GM12878 (cell line): Measurements from ENCODE around the gene AXDND1. TPM values are rescaled to one million over a fixed set of nuclear protein-coding genes. Genes with fewer than 3 reads are reported as not detected.

ENCODE experiments used
- ATAC-seq: fragments of 200-7000 bp; cut with Tn5 transposase; 3 replicates; pipeline ENCODE4 v1.9.1; 2020; ENCODE audit warnings: mild to moderate bottlenecking, moderate library complexity
- BruUV-seq: library from RNA; stranded (reverse); fragments of 400-500 nt; replicated peaks from 2 replicates; lab custom pipeline; 2021; lab: Mats Ljungman, UMichigan
- CTCF ChIA-PET: fragments of 300-600 bp; sonication (Branson Sonifier 250); formaldehyde crosslinking; extraction: SDS; loops from one replicate; lab custom pipeline; 2021; ENCODE audit warnings: inconsistent platforms; lab: Yijun Ruan, JAX
- POLR2A ChIA-PET: fragments of 350-600 bp; formaldehyde crosslinking; extraction: SDS; loops from one replicate; lab custom pipeline; 2021; ENCODE audit warnings: inconsistent platforms; lab: Charles Lee
- RAD21 ChIA-PET: fragments of 300-600 bp; sonication (Branson Sonifier 250); formaldehyde crosslinking; loops from one replicate; lab custom pipeline; 2023; ENCODE audit warnings: antibody characterized with exemption; ENCODE audit not compliant: unreplicated experiment; lab: Charles Lee
- SMC1A ChIA-PET: fragments of 300-600 bp; sonication (Branson Sonifier 250); formaldehyde crosslinking; loops from one replicate; lab custom pipeline; 2023; ENCODE audit not compliant: unreplicated experiment, uncharacterized antibody; lab: Charles Lee
- DNase-seq: peaks from one replicate; pipeline ENCODE4 v3.0.0-alpha.2; 2011; ENCODE audit warnings: low read depth, low spot score
- FAIRE-seq: peaks from 3 replicates; lab custom pipeline; 2011; peaks lifted over from hg19 to GRCh38; lab: Jason Lieb, UNC
- H2AFZ ChIP-seq: 2 replicates; pipeline ENCODE4 v1.6.0; 2011; ENCODE audit warnings: low read depth, low read length, control low read depth; ENCODE audit not compliant: control insufficient read depth
- H3K27ac ChIP-seq: 2 replicates; pipeline ENCODE4 v1.5.1; 2011; ENCODE audit warnings: control low read depth; ENCODE audit not compliant: control insufficient read depth, insufficient read depth
- H3K27me3 ChIP-seq, 2 experiments: replicated peaks in 1 of 2; 2 replicates each; pipeline versions ENCODE4 v1.6.0 to v1.6.1; 2011; ENCODE audit warnings: low read length in 1 of 2; ENCODE audit not compliant: control insufficient read depth in 2 of 2, insufficient read depth in 2 of 2
- H3K36me3 ChIP-seq, 2 experiments: 2 replicates each; pipeline ENCODE4 v1.5.1; 2011; ENCODE audit warnings: low read length in 1 of 2; ENCODE audit not compliant: control insufficient read depth in 2 of 2, insufficient read depth in 2 of 2
- H3K4me1 ChIP-seq: 2 replicates; pipeline ENCODE4 v1.6.1; 2011; ENCODE audit warnings: mild to moderate bottlenecking, low read length, moderate library complexity, mixed read lengths; ENCODE audit not compliant: control insufficient read depth, insufficient read depth
- H3K4me2 ChIP-seq: 2 replicates; pipeline ENCODE4 v1.6.0; 2011; ENCODE audit warnings: control low read depth; ENCODE audit not compliant: control insufficient read depth, insufficient read depth
- H3K4me3 ChIP-seq: fragments of 200-600 bp; sonication (generic); 2 replicates; pipeline ENCODE4 v1.5.1; 2016
- H3K79me2 ChIP-seq: 2 replicates; pipeline ENCODE4 v1.6.0; 2011; ENCODE audit warnings: low read length; ENCODE audit not compliant: control insufficient read depth, insufficient read depth
- H3K9ac ChIP-seq: 2 replicates; pipeline ENCODE4 v1.8.0; 2011; ENCODE audit warnings: low read length, control low read depth, mixed read lengths; ENCODE audit not compliant: control insufficient read depth, insufficient read depth
- H3K9me3 ChIP-seq: replicated peaks from 3 replicates; pipeline ENCODE4 v1.5.1; 2011; ENCODE audit warnings: mild to moderate bottlenecking, low read length; ENCODE audit not compliant: control insufficient read depth, insufficient read depth
- H4K20me1 ChIP-seq: 2 replicates; pipeline ENCODE4 v1.6.0; 2011; ENCODE audit not compliant: control insufficient read depth, insufficient read depth
- ASH2L ChIP-seq: fragments of 300-600, 200-600 bp; sonication (generic); IDR thresholded peaks from 2 replicates; pipeline ENCODE4 v1.6.1; 2017; ENCODE audit warnings: low read depth, mild to moderate bottlenecking, borderline replicate concordance
- BCL3 ChIP-seq: IDR thresholded peaks from 2 replicates; pipeline ENCODE4 v1.6.1; 2011; ENCODE audit warnings: borderline replicate concordance, low read depth, mild to moderate bottlenecking, moderate library complexity, low read length; ENCODE audit not compliant: insufficient read depth, poor library complexity, severe bottlenecking
- CBX3 ChIP-seq: fragments of 200-600 bp; sonication (generic); IDR thresholded peaks from 2 replicates; pipeline ENCODE4 v1.6.1; 2016; ENCODE audit warnings: low read depth, borderline replicate concordance
- CEBPZ ChIP-seq: fragments of 150-350 bp; IDR thresholded peaks from 2 replicates; pipeline ENCODE4 v1.6.1; 2016; ENCODE audit warnings: low read depth, low read length
- CHD1 ChIP-seq: IDR thresholded peaks from 2 replicates; pipeline ENCODE4 v1.6.1; 2012; ENCODE audit warnings: low read depth, low read length, improper control_type of control experiment
- EGR1 ChIP-seq, 2 experiments: IDR thresholded peaks; 1 replicate in 1 of 2; 2 replicates in 1 of 2; pipeline ENCODE4 v1.6.1; 2011 to 2012; ENCODE audit warnings: low read depth in 2 of 2, low read length in 2 of 2, borderline replicate concordance in 1 of 2, mild to moderate bottlenecking in 1 of 2, moderate library complexity in 1 of 2
- LARP7 ChIP-seq: fragments of 450-650 bp; IDR thresholded peaks from 2 replicates; pipeline ENCODE4 v1.6.1; 2017; ENCODE audit warnings: mild to moderate bottlenecking
- MXI1 ChIP-seq: fragments of 150-350 bp; IDR thresholded peaks from 2 replicates; pipeline ENCODE4 v1.6.1; 2011; ENCODE audit warnings: low read depth, mild to moderate bottlenecking, inconsistent platforms, low read length, improper control_type of control experiment
- NBN ChIP-seq: fragments of 450-650 bp; IDR thresholded peaks from 2 replicates; pipeline ENCODE4 v1.6.1; 2016
- NR2C1 ChIP-seq: fragments of 450-650 bp; IDR thresholded peaks from 2 replicates; pipeline ENCODE4 v1.6.1; 2017; ENCODE audit warnings: antibody characterized with exemption, mild to moderate bottlenecking, moderate library complexity
- POLR2AphosphoS5 ChIP-seq: IDR thresholded peaks from 2 replicates; pipeline ENCODE4 v1.6.1; 2011; ENCODE audit warnings: mild to moderate bottlenecking, low read length, inconsistent platforms
- RFX5 ChIP-seq: IDR thresholded peaks from 2 replicates; pipeline ENCODE4 v1.6.1; 2011; ENCODE audit warnings: low read depth, low read length, improper control_type of control experiment
- SMAD5 ChIP-seq: IDR thresholded peaks from 2 replicates; pipeline ENCODE4 v1.6.1; 2016; ENCODE audit warnings: antibody characterized with exemption, low read depth
- WGBS: methylation state at CpG from one replicate; pipeline ENCODE4 v1.1.6; 2016; ENCODE audit warnings: low lambda C conversion rate; ENCODE audit not compliant: insufficient replicate concordance, insufficient coverage; ENCODE audit errors: missing lambda C conversion rate; 5-methylcytosine and 5-hydroxymethylcytosine counted together
- in situ Hi-C: fragments of 300-500 bp; cut with MboI; formaldehyde crosslinking; loops from 9 replicates; pipeline ENCODE4 v1.14.3; 2018; ENCODE audit warnings: mixed read lengths
- intact Hi-C: fragments of 100-400 bp; cut with micrococcal nuclease; formaldehyde crosslinking; loops from one replicate; pipeline ENCODE4 v1.14.2; 2022; ENCODE audit not compliant: unreplicated experiment
- polyA plus RNA-seq, 11 experiments: library from polyadenylated mRNA; depleted of rRNA in 4 of 11; unstranded in 6 of 11; stranded (reverse) in 5 of 11; fragments of >200 nt; fragmentation: Nextera tagmentation in 4 of 11; fragmentation: Illumina TruSeq in 1 of 11; extraction: Ambion mirVana in 4 of 11; extraction: Trizol in 1 of 11; gene quantifications; 1 replicate in 1 of 11; 2 replicates in 10 of 11; pipeline versions ENCODE4 v1.2.1 to v1.2.3, GENCODE V29; 2011 to 2016; ENCODE audit warnings: inconsistent platforms in 2 of 11, missing spikeins in 2 of 11, low read depth in 1 of 11
- total RNA-seq, 4 experiments: library from RNA; depleted of rRNA in 3 of 4; stranded (reverse); fragments of >200 nt in 3 of 4; fragmentation: Illumina TruSeq in 1 of 4; extraction: Trizol in 1 of 4; gene quantifications; 2 replicates each; pipeline versions ENCODE4 v1.2.1 to v1.2.3, GENCODE V29; 2013 to 2021
- TF ChIP-seq, protein P1 (sequence below): IDR thresholded peaks from 2 replicates; pipeline ENCODE4 v1.6.1; 2011; ENCODE audit warnings: low read depth, mild to moderate bottlenecking, low read length, moderate library complexity, borderline replicate concordance; ENCODE audit errors: extremely low read depth
- TF ChIP-seq, protein P2 (sequence below): IDR thresholded peaks from 2 replicates; pipeline ENCODE4 v1.6.1; 2012; ENCODE audit warnings: improper control_type of control experiment, low read depth, low read length; ENCODE audit not compliant: insufficient replicate concordance

Gene AXDND1
- total and polyA plus RNA-seq, 10 of the 15 experiments (the other 5 are each of a cell fraction or from before 2014, with no cell fraction given) = 0.12 to 0.84 (median 0.42) TPM

DNA sequence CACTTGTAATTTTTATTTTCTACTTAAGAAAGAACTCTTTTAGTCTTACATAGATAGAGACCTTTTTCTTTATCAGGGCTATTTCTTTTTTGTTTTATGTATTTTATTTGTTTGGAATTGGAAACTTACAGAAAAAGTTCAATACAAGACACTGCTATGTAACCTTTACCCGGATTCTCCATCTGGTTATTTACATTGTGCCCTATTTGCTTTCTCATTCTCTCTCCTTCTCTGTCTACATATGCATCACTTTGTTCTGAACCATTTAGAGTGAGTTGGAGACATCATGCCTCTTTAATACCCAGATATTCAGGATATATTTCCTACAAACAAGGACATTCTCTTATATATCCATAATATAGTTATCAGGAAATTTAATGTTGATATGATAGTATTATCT, 18.3 kb downstream of the AXDND1 start:
- Histone ChIP-seq H3K27ac (no peak overlapping the region), H3K4me2 (no peak overlapping the region), H3K9me3 (no peaks in the 10 kb centered on the region), H2AFZ (no peak overlapping the region), H3K36me3 (no peaks in the 10 kb centered on the region), H3K79me2 (no peaks in the 10 kb centered on the region), H3K27me3 (no peaks in the 10 kb centered on the region), H3K4me3 (no peak overlapping the region), H3K4me1 (no peaks in the 10 kb centered on the region), H4K20me1 (no peaks in the 10 kb centered on the region), H3K9ac (no peak overlapping the region)
- ChIA-PET RAD21 (no interaction called here), CTCF (interaction anchor here (0.7 kb wide), 1 partner anchor 157 kb away, joined by 3 read pairs; no protein-coding TSS in a partner anchor), POLR2A (no interaction called here), SMC1A (no interaction called here)
- no TSS peak for BruUV-seq
- intact Hi-C loops (no loop called here), in situ Hi-C loops (no loop called here)
- DNase-seq = no peak
- FAIRE-seq = no peak
- 44% methylated on average over 1 of the region's 1 CpG for WGBS
- ATAC-seq = no peak
- no peak for TF ChIP-seq POLR2AphosphoS5
- no peak for TF ChIP-seq LARP7
- TF ChIP-seq ASH2L = no peak
- TF ChIP-seq, protein P1, sequence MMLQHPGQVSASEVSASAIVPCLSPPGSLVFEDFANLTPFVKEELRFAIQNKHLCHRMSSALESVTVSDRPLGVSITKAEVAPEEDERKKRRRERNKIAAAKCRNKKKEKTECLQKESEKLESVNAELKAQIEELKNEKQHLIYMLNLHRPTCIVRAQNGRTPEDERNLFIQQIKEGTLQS = no peak
- TF ChIP-seq NBN = no peak
- no peak for TF ChIP-seq MXI1
- TF ChIP-seq BCL3 = no peak
- no peak for TF ChIP-seq SMAD5
- no peak for TF ChIP-seq RFX5
- TF ChIP-seq EGR1 (IDR thresholded peaks at IDR 0.05; ENCODE audit: borderline replicate concordance in 1 of 2, low read depth in 2 of 2, low read length in 2 of 2) = no peak
- TF ChIP-seq, protein P2, sequence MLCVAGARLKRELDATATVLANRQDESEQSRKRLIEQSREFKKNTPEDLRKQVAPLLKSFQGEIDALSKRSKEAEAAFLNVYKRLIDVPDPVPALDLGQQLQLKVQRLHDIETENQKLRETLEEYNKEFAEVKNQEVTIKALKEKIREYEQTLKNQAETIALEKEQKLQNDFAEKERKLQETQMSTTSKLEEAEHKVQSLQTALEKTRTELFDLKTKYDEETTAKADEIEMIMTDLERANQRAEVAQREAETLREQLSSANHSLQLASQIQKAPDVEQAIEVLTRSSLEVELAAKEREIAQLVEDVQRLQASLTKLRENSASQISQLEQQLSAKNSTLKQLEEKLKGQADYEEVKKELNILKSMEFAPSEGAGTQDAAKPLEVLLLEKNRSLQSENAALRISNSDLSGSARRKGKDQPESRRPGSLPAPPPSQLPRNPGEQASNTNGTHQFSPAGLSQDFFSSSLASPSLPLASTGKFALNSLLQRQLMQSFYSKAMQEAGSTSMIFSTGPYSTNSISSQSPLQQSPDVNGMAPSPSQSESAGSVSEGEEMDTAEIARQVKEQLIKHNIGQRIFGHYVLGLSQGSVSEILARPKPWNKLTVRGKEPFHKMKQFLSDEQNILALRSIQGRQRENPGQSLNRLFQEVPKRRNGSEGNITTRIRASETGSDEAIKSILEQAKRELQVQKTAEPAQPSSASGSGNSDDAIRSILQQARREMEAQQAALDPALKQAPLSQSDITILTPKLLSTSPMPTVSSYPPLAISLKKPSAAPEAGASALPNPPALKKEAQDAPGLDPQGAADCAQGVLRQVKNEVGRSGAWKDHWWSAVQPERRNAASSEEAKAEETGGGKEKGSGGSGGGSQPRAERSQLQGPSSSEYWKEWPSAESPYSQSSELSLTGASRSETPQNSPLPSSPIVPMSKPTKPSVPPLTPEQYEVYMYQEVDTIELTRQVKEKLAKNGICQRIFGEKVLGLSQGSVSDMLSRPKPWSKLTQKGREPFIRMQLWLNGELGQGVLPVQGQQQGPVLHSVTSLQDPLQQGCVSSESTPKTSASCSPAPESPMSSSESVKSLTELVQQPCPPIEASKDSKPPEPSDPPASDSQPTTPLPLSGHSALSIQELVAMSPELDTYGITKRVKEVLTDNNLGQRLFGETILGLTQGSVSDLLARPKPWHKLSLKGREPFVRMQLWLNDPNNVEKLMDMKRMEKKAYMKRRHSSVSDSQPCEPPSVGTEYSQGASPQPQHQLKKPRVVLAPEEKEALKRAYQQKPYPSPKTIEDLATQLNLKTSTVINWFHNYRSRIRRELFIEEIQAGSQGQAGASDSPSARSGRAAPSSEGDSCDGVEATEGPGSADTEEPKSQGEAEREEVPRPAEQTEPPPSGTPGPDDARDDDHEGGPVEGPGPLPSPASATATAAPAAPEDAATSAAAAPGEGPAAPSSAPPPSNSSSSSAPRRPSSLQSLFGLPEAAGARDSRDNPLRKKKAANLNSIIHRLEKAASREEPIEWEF = no peak
- TF ChIP-seq NR2C1 = no peak
- no peak for TF ChIP-seq CHD1
- no peak for TF ChIP-seq CBX3
- no peak for TF ChIP-seq CEBPZ
